NK-92 (cell line): ENCODE data around the gene RHOH.

ENCODE experiments used
- DNase-seq: peaks from one replicate; lab custom pipeline; 2025; ENCODE audit not compliant: unreplicated experiment; lab: John Stamatoyannopoulos, UW

RHOH gene

GRCh38 chr4:40204507-40205258, 7.9 kb downstream of the RHOH start:
- no peak for DNase-seq

DNA sequence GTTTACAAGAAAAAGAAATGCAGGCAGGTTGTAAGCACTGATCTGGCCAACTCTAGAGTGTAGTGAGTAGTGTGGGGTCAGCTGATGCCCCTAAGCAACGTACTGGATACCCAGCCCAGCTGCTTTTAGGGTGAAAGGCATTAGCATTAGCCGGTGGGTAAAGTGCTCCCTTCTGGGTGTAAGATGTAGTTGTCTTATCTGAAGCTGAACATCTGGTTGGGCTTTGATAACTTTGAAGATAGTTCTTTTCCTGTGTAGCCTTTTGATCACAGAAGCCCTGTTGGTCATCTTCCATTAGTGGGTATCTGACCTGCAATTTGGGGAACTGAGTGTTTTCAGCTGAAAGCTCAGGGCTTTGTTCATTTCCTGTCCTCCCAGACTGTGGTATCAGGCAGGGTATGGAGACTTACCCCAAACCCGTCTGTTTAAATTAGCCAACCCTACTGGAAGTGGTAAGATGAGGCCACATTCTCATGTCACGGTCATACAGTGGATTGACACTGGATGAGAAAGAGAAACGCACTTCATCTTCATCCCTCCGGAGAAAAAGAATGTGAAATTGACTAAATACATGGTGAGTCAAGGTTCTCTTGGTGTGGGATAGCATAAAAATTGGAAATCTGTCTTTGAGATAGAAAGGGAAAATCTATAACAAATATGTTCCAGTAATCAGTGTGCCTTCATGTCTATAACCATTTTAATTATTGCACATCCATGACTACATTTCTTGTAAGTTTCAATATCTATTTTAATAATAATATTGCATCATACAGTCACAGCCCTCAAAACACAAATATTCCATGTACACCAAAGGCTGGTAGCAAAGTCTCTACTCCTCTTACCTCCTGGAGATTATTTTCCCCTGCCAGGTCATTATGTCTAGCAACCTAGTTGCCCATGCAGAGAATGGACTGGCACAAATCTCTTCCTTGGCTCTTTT, 8.7 kb downstream of the RHOH start:
- no peak for DNase-seq

GRCh38 chr4:40206426-40206825, 9.6 kb downstream of the RHOH start:
- DNase-seq: no peak

- no peak for DNase-seq
These were observed 12.6 kb downstream of the RHOH start for GRCh38 chr4:40209401-40209800.

DNA sequence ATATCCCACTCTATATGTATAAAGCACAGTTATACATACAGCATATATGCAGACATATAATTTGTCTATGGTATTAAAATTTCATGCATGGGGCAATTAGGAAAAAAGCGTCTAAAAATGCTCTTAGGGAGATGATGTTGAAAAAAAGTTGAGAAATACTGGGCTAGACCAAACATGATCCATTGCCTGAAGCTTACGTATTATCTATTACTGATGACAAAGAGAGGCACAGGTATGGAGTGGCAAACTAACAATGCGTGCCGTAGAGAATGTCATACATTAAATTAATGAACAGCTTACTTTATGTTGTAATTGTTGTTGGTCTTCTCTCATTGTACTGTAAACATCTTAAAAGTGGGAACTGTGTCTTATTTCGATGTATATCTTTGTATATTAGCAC, 13.9 kb downstream of the RHOH start:
- DNase-seq: no peak

GRCh38 chr4:40211224-40212185, 14.7 kb downstream of the RHOH start:
- no peak for DNase-seq

DNA sequence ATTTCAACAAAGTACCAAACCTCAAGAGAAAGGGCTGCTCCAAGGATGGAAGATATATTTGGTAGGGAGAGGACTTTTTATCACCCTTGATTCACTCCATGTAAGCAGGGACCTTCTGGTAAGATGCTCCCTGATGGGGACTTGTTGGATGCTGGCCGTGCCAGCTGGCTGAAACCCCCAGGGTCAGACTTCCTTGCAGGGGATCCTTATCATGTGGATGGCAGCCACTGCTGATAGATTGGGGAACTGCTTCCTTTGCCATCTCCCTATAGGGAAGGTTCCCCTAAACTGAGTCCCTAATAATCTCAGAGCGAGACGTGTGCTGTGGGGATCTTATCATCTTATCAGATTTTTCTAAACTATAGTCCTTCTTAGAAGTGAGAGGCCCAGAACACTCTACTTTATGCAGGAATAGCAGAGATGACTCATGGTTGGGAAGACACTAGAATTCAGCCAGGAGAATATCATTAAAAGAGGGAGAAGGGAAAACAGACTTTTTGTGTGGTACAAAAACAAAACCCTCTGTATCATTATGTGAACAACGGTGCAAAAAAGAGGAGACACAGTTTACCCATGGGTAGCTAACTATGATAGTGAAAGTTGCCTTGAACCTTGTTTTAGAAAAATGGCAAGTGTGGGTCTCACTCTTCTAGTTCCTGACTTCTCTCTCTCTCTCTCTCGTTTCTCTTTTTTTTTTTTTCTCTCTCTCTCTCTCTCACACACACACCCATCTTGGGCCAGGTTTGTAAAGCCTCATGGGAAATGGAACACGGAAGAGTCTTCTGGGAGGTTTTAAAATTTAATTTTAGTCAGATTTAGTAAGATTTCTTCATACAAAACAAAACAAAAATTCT, 16.1 kb downstream of the RHOH start:
- DNase-seq: no peak

- DNase-seq: no peak
These were observed 17.2 kb downstream of the RHOH start for GRCh38 chr4:40214038-40214437.

GRCh38 chr4:40214661-40215418, 18.0 kb downstream of the RHOH start:
- no peak for DNase-seq

- no peak for DNase-seq
These were observed 20.0 kb downstream of the RHOH start for GRCh38 chr4:40216622-40217366.

GRCh38 chr4:40221744-40222143, 24.9 kb downstream of the RHOH start:
- DNase-seq: no peak

GRCh38 chr4:40223343-40223742, 26.5 kb downstream of the RHOH start:
- DNase-seq: no peak

DNA sequence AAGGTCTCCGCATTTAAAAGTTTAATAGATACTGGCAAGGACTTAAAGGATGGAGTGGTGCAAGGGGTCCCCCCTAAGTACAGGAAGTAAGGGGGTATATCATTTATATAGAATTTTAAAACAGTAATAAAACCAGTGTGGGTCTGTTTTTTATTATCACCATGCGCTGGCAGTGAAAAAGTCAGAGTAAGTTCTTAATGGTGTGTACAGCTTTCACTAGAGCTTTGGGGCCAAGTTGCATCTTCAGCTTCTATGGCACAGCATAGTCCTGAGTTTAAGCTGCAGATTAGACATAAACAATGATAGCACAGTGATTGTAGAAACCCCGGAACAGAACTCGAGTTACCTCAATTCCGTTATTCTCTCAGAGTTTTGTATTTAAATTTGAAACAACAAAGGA, 27.6 kb downstream of the RHOH start:
- no peak for DNase-seq

DNA sequence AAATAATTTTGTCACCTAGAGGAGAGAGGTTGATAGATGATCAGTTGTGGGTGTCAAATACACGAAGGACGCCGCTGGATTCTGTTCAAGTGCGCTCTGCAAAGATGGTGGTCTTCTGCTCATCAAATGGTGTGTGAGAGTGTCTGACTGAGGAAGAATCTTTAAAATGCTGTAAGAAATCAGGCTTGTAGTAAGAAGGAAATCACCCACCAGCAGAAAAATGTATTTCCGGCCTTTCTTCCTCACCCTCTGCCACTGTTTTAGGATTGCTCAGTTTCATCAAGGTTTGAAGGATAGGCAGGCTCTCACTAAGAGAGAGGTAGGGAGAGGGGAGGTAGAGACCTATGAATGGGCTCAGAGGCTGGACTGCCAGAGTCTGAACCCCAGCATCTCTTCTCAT, 28.7 kb downstream of the RHOH start:
- no peak for DNase-seq

GRCh38 chr4:40227284-40227683, 30.5 kb downstream of the RHOH start:
- no peak for DNase-seq

DNA sequence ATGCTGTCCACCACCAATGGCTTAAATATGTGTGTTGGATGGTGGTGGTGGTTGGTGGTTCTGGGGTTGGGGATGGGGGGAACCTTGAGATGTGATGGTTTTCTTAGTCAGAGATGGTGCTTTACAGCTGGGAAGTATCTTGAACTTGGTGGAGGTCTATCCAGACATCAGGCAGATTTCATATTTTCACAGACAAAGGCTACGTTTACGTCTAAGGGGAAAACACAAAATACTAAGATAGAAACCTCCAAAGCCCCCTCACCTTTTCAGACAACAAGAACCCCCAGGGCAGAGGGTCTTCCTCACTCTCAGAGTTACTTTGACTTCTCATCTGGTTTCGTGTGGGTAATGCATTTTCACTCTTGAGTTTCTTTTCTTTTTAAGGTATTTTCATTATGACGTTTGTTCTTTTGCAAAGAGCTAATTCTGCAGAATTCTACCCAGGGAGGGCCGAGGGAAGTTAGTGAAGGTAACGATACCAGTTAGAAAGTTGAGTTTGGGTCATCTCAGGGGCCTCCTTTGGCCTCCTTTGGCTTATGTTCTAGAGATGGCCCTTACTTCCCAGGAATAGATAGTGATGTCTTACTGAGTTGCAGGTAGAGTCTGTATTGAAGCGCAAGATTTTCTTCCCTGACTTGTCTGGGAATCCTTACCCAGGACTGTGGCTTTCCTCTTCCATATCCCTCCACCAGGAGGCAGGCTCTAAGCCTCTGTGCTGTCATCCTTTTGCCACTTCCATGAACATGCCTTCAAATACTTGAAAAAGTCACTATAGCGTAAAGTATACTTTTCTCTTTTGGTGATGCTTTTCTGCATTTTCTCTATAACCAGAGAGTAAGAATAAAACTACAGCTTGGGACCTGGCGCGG, 31.9 kb downstream of the RHOH start:
- DNase-seq: no peak

- DNase-seq: no peak
These were observed 34.6 kb downstream of the RHOH start for GRCh38 chr4:40231316-40231863.
